Skin epidermis (tissue), 12 donors: ENCODE measurements around the gene COL17A1.
A peak's percentile ranks its signal among the peaks of the same experiment; 100 is the strongest.

Source experiments
- H3K27ac ChIP-seq, 21 experiments: fragments of 200-600 bp; sonication (generic) in 11 of 21; one replicate each; pipeline ENCODE4 v1.5.0; 2020; ENCODE audit warnings: mild to moderate bottlenecking in 3 of 21, inconsistent platforms in 2 of 21, moderate library complexity in 2 of 21
- H3K4me3 ChIP-seq, 7 experiments: fragments of 200-600 bp; sonication (generic) in 2 of 7; one replicate each; pipeline ENCODE4 v1.5.0; 2020; ENCODE audit warnings: inconsistent platforms in 2 of 7, mild to moderate bottlenecking in 2 of 7, moderate library complexity in 1 of 7

COL17A1 gene

GRCh38 chr10:104036518-104037260 lies 49.0 kb downstream of the COL17A1 start:
- H3K4me3 ChIP-seq = no peak overlapping the region

GRCh38 chr10:104036069-104036384 lies 49.7 kb downstream of the COL17A1 start:
- Histone ChIP-seq H3K27ac (no peak overlapping the region), H3K4me3 (no peak overlapping the region)

More at GRCh38 chr10:104036518-104037260, 49.0 kb downstream of the COL17A1 start:
- H3K27ac ChIP-seq = no peak overlapping the region

- H3K27ac ChIP-seq = no peak overlapping the region
Measured at GRCh38 chr10:104035194-104036068, 50.2 kb downstream of the COL17A1 start.

GRCh38 chr10:104034401-104035193 lies 51.1 kb downstream of the COL17A1 start:
- no peak overlapping the region for H3K4me3 ChIP-seq
- peak overlapping the region in 1 of 21 experiments; percentile 12 for H3K27ac ChIP-seq

More at GRCh38 chr10:104035194-104036068, 50.2 kb downstream of the COL17A1 start:
- no peak overlapping the region for H3K4me3 ChIP-seq

GRCh38 chr10:104033966-104034365 lies 51.7 kb downstream of the COL17A1 start:
- Histone ChIP-seq H3K4me3 (no peak overlapping the region), H3K27ac (no peak overlapping the region)

GRCh38 chr10:104033401-104033930 lies 52.2 kb downstream of the COL17A1 start:
- Histone ChIP-seq H3K4me3 (no peak overlapping the region), H3K27ac (peak overlapping the region in 1 of 21 experiments; percentile 22)

GRCh38 chr10:104032144-104032775 lies 53.4 kb downstream of the COL17A1 start:
- no peak overlapping the region for H3K4me3 ChIP-seq
- peak overlapping the region in 1 of 21 experiments; percentile 9 for H3K27ac ChIP-seq

- Histone ChIP-seq H3K4me3 (no peak overlapping the region), H3K27ac (no peak overlapping the region)
Measured at GRCh38 chr10:104031631-104032030, 54.0 kb downstream of the COL17A1 start.

GRCh38 chr10:104029521-104029860 lies 56.2 kb downstream of the COL17A1 start:
- Histone ChIP-seq H3K4me3 (no peak overlapping the region), H3K27ac (no peak overlapping the region)

- no peak overlapping the region for H3K27ac ChIP-seq
- no peak overlapping the region for H3K4me3 ChIP-seq
Measured at GRCh38 chr10:104028823-104029520, 56.7 kb downstream of the COL17A1 start.

GRCh38 chr10:104028146-104028545 lies 57.5 kb downstream of the COL17A1 start:
- H3K4me3 ChIP-seq = no peak overlapping the region
- H3K27ac ChIP-seq = no peak overlapping the region

GRCh38 chr10:104026762-104027161 lies 58.9 kb downstream of the COL17A1 start:
- Histone ChIP-seq H3K27ac (no peak overlapping the region), H3K4me3 (no peak overlapping the region)

- Histone ChIP-seq H3K4me3 (no peak overlapping the region), H3K27ac (peak overlapping the region in 1 of 21 experiments; percentile 20)
Measured at GRCh38 chr10:104025524-104025923, 60.2 kb downstream of the COL17A1 start.

- Histone ChIP-seq H3K4me3 (no peak overlapping the region), H3K27ac (no peak overlapping the region)
Measured at GRCh38 chr10:104022026-104022425, 63.7 kb downstream of the COL17A1 start.

- no peak overlapping the region for H3K4me3 ChIP-seq
- no peak overlapping the region for H3K27ac ChIP-seq
Measured at GRCh38 chr10:104021246-104021645, 64.4 kb downstream of the COL17A1 start.

GRCh38 chr10:104020020-104020419 lies 65.7 kb downstream of the COL17A1 start:
- no peak overlapping the region for H3K27ac ChIP-seq
- no peak overlapping the region for H3K4me3 ChIP-seq

GRCh38 chr10:104018471-104018870 lies 67.2 kb downstream of the COL17A1 start:
- no peak overlapping the region for H3K27ac ChIP-seq
- no peak overlapping the region for H3K4me3 ChIP-seq

- H3K27ac ChIP-seq = no peak overlapping the region
- no peak overlapping the region for H3K4me3 ChIP-seq
Measured at GRCh38 chr10:104016661-104017060, 69.0 kb downstream of the COL17A1 start.

- Histone ChIP-seq H3K27ac (no peak overlapping the region), H3K4me3 (no peak overlapping the region)
Measured at GRCh38 chr10:104014176-104014575, 71.5 kb downstream of the COL17A1 start.
